GM12892 (cell line): ENCODE data around the gene ZFPM1.
"Not testable (repeated sequence)": the region's sequence is repeated elsewhere in the genome, so short reads cannot be mapped to it uniquely, and the experiment has no call there.

Experiments
- DNase-seq: peaks from one replicate; pipeline ENCODE4 v3.0.0; 2011; ENCODE audit not compliant: insufficient read length
- FAIRE-seq: peaks from 2 replicates; lab custom pipeline; 2011; peaks lifted over from hg19 to GRCh38; lab: Jason Lieb, UNC
- POLR2A ChIP-seq: IDR thresholded peaks from 2 replicates; pipeline ENCODE4 v1.6.1; 2011; ENCODE audit warnings: low read depth, low read length, control low read depth
- POLR2AphosphoS5 ChIP-seq: IDR thresholded peaks from 2 replicates; pipeline ENCODE4 v1.6.1; 2011; ENCODE audit warnings: low read depth, low read length, control low read depth
- TAF1 ChIP-seq: IDR thresholded peaks from 2 replicates; pipeline ENCODE4 v1.6.1; 2011; ENCODE audit warnings: low read depth, mild to moderate bottlenecking, control low read depth, low read length, borderline replicate concordance

Gene ZFPM1

GRCh38 chr16:88476203-88476602 is 23.1 kb downstream of the ZFPM1 start:
- no peak for DNase-seq
- FAIRE-seq = no peak
- TF ChIP-seq POLR2AphosphoS5 (no peak), POLR2A (no peak), TAF1 (no peak)

GRCh38 chr16:88476817-88477397 is 23.8 kb downstream of the ZFPM1 start:
- DNase-seq = no peak
- FAIRE-seq = no peak
- TF ChIP-seq POLR2A (no peak), POLR2AphosphoS5 (no peak), TAF1 (no peak)

- FAIRE-seq (no peak), DNase-seq (no peak)
- TF ChIP-seq TAF1 (no peak), POLR2AphosphoS5 (no peak), POLR2A (no peak)
These were observed 24.8 kb downstream of the ZFPM1 start for GRCh38 chr16:88477631-88478519.

GRCh38 chr16:88478889-88479792 is 26.1 kb downstream of the ZFPM1 start:
- no peak for DNase-seq
- TF ChIP-seq POLR2AphosphoS5 (no peak), TAF1 (no peak), POLR2A (no peak)
- FAIRE-seq = no peak

GRCh38 chr16:88479793-88480760 is 27.0 kb downstream of the ZFPM1 start:
- FAIRE-seq (no peak), DNase-seq (no peak)
- TF ChIP-seq POLR2A (no peak), POLR2AphosphoS5 (no peak), TAF1 (no peak)

- TF ChIP-seq POLR2AphosphoS5 = no peak
- no peak for TF ChIP-seq TAF1
- TF ChIP-seq POLR2A = no peak
- no peak for FAIRE-seq
- DNase-seq = no peak
These were observed 27.7 kb downstream of the ZFPM1 start for GRCh38 chr16:88480829-88481228.

- FAIRE-seq (no peak), DNase-seq (no peak)
- TF ChIP-seq POLR2AphosphoS5 = no peak
- no peak for TF ChIP-seq TAF1
- TF ChIP-seq POLR2A = no peak
These were observed 28.8 kb downstream of the ZFPM1 start for GRCh38 chr16:88481851-88482250.

GRCh38 chr16:88482630-88483391 is 29.7 kb downstream of the ZFPM1 start:
- DNase-seq (no peak), FAIRE-seq (no peak)

GRCh38 chr16:88483392-88483641 is 30.2 kb downstream of the ZFPM1 start:
- FAIRE-seq (no peak), DNase-seq (no peak)
- TF ChIP-seq POLR2AphosphoS5 (no peak), POLR2A (no peak)

More at GRCh38 chr16:88482630-88483391, 29.7 kb downstream of the ZFPM1 start:
- TF ChIP-seq POLR2A (no peak), POLR2AphosphoS5 (no peak), TAF1 (no peak)

GRCh38 chr16:88484505-88485365 is 31.7 kb downstream of the ZFPM1 start:
- DNase-seq (no peak), FAIRE-seq (no peak)
- TF ChIP-seq POLR2AphosphoS5 = no peak
- TF ChIP-seq TAF1 = no peak
- TF ChIP-seq POLR2A = no peak

- FAIRE-seq, DNase-seq: not testable (repeated sequence)
These were observed 32.3 kb downstream of the ZFPM1 start for GRCh38 chr16:88485366-88485741.
